GM18909 (cell line): ENCODE results near the gene LBP.
"Not testable (repeated sequence)": the region's sequence is repeated elsewhere in the genome, so short reads cannot be mapped to it uniquely, and the experiment has no call there.

Source experiments
- ATAC-seq: cut with Tn5 transposase; IDR thresholded peaks from one replicate; pipeline ENCODE4 v1.9.1; 2021; ENCODE audit warnings: mild to moderate bottlenecking; ENCODE audit not compliant: unreplicated experiment, poor library complexity

Gene LBP

GRCh38 chr20:38317422-38317821 is 28.9 kb upstream of the LBP start:
- no peak for ATAC-seq

DNA sequence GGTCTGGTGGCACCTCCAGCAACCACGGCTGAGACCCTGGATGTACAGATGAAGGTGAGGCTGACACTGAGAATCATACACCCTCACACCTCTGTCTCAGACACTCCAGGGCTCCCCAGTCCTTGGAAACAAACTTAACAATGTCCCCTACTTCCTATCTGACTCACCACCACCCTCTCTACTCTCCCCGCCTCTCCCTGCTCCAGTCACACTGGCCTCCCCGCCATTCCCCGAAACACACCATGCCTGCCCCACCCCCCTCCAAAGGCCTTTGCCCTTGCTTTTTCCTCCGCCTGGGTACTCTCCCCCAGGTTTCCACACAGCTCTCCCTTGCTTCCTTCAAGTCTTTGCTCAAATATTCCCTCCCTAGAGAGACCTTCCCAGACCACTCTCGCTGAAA is 26.1 kb upstream of the LBP start:
- no peak for ATAC-seq

- no peak for ATAC-seq
Observed at GRCh38 chr20:38321959-38322598, 24.2 kb upstream of the LBP start.

DNA sequence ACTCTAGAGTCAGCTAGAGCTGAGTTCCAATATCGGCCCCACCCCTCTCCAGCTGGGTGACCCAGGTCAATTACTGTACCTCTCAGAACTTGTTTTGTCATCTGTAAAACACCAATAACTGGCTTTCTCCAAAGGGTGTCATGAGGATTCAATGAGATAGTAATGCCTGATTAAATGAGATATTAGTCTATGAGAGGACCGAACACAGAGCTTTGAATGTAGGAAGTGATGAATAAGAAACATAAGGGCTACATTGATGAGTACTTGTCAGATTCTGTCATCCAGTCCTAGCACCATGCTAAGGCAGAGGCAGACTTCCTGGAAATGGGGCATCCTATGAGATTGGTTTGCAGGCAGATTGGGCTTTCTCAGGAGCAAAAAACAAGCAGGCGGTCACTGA is 22.1 kb upstream of the LBP start:
- no peak for ATAC-seq

DNA sequence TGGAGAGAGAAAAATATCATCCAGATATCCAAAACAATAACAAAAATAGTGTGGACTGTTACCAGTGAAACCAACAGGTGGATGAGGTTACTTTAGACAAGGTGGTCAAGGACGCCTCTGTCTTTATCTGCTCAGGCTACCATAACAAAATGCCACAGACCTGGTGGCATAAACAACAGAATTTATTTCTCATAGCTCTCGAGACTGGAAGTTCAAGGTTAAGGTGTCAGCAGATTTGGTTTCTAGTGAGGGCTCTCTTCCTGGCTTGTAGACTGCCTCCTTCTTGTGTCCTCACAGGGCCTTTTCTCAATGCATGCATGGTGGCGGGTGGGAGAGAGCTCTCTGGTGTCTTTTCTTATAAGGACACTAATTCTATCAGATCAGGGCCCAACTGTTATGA is 21.1 kb upstream of the LBP start:
- ATAC-seq = no peak

DNA sequence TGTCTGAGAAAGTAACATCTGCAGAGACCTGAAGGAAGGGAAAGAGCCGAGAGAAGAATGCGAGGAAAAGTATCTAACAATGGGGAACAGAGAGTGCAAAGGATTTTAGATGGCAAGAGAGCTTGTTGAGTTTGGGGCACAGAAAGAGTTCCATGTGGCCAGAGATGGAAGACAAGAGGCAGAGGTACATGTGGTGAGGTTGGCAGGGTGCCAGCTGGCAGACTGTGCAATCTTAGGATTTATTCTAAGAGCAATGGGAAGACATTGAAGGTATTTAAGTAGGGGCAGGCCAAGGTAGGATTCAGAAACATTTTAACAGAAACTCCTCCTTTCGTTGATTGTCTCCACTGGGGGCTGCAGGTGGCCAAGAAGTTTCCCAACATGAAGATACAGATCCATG is 20.4 kb upstream of the LBP start:
- ATAC-seq = no peak

DNA sequence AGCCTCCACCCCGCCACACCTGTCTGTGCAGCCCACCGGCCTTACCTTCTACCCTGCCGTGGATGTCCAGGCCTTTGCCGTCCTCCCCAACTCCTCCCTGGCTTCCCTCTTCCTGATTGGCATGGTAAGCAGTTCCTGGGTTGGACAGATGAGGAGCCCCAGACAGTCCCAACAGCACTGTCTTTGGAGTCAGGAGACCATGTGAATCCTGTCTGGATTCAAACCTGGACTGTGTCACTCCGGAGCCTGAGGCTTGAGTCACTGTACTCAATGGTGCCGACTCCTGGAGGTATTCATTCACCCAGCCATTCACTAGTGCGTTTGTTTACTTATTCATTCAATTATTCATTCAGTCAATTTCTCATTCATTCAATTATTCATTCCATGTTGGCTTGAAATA is 20.0 kb upstream of the LBP start:
- no peak for ATAC-seq

GRCh38 chr20:38330638-38331037 is 15.6 kb upstream of the LBP start:
- ATAC-seq = no peak

- ATAC-seq = no peak
Observed at GRCh38 chr20:38331245-38331644, 15.0 kb upstream of the LBP start.

DNA sequence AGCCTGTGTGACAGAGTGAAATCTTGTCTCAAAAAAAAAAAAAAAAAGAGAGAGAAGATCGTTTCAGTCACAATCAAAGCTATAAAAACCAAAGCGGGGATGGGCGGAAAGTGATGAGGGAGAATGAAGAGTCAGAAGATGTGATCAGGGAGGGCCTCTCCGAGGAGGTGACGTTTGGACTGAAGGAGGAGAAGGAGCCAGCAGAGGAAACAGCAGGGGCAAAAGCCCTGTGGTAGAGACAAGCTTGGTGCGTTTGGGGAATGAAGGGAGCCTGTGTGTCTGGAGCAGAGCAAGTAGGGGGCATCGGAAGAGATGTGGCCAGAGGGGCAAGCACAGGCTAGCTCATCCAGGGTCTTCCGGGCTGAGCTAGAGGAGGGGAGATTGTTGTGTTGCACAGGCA is 14.5 kb upstream of the LBP start:
- ATAC-seq = no peak

GRCh38 chr20:38334016-38334415 is 12.3 kb upstream of the LBP start:
- no peak for ATAC-seq

DNA sequence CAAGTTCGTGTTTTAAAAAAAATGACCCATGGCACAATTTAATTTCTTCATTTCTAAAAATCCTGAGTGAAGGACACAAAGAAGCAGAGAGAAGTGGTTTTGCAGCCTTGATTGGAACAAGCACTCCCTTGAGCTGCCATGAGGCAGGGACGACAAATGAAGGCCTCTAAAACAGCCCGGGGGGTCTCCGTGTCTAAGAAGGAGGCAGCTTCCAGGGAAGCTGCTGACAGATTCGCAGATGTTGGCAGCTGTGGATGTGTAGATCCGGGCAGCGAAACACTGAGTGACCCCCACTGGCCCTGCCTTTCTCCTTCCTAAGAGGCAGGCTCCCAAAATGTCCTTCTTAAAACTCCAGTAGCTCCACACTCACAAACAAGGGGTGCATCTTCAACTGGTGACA is 9.6 kb upstream of the LBP start:
- no peak for ATAC-seq

DNA sequence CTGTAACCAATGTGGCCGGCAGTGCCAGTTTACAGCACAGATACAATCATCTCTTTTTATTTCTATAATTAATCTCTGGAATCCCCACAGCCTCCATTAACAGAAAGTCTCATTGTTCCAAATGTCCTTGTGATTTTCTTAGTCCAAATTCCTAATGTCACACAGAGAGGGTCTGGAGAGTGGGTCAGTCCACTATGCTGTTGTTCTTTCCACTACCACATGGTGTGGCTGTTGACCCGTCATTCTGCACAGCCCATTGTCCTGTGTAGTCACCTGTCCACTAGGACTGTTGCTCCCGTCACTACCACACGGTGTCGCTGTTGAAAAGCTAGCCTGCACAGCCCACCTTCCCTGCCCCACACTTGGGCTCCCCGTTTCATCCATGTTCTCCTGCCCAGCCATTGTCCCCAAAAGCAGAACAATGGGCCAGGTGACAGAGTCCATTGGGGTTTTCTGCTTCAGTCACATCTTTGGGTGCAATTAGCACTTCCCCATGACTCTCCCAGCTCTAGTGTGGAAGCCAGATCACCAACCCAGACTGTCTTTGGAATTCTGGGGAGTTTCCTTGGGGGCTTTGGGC is 8.6 kb upstream of the LBP start:
- ATAC-seq = no peak

DNA sequence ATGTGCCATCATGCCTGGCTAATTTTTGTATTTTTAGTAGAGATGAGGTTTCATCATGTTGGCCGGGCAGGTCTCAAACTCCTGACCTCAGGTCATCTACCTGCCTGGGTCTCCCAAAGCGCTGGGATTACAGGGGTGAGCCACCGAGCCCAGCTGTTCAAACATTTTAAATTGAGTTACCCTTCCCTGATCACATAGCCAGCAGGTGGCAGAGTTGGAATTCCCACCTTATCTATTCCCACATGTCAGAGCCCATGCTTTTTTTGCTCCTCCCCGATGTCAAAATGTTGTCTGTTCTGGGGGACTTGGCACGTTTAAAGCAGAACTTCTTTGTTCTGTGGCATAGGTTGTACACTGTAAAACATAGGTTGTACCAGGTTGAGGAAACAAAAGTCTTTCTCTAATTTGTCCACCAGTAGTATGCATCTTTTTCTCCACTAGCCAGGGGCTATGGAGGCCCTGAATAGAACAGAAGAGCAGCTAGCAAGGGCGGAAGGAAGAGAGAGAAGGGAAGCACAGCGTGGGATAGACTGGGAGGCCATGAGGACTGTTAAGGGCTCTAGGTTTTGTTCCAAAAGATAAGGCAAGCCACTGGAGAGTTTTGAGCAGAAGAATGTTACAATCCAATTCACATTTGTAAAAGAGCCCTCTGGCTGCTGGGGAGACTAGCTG is 7.3 kb upstream of the LBP start:
- no peak for ATAC-seq

GRCh38 chr20:38339521-38339896 is 6.8 kb upstream of the LBP start:
- ATAC-seq = not testable (repeated sequence)

- ATAC-seq = no peak
Observed at GRCh38 chr20:38339997-38340396, 6.3 kb upstream of the LBP start.

DNA sequence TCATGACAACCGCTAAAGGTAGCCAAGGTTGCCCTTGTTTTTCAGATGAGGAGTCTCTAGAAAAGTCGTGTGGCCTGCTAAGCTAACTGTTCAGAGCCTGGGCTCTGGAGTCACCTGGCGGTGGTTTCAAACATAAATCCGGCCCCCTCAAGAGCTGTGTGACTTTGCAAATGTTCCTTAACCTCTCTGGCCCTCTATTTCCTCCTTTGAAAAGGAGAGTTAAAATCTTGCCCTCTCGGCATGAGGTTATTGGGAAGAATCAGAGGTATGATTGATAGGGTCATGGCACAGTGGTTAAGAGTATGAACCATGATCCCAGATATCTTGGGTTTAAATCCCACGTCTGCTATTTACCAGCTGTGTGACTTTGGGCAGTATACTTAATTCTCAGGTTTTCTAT is 5.6 kb upstream of the LBP start:
- no peak for ATAC-seq

DNA sequence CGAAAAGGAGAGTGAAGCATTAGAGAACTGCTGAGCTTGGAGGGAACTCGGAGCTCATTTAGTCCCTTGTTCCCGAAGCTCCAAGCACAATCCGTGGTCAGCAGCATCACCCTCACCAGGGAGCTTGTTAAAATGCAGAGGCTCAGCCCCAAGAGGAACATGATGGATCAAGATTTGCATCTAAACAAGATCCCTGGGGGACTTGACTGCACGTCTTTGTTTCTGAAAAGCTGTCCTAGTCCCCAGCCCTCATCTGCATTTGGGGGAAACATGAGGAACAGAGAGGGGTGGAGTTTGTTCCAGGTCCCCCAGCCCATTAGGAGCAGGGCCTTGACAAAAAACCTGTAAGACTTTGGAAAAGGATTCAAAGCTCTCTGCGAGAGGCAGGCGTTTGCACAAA is 4.1 kb upstream of the LBP start:
- ATAC-seq = no peak

GRCh38 chr20:38342713-38343310 is 3.5 kb upstream of the LBP start:
- ATAC-seq = no peak

DNA sequence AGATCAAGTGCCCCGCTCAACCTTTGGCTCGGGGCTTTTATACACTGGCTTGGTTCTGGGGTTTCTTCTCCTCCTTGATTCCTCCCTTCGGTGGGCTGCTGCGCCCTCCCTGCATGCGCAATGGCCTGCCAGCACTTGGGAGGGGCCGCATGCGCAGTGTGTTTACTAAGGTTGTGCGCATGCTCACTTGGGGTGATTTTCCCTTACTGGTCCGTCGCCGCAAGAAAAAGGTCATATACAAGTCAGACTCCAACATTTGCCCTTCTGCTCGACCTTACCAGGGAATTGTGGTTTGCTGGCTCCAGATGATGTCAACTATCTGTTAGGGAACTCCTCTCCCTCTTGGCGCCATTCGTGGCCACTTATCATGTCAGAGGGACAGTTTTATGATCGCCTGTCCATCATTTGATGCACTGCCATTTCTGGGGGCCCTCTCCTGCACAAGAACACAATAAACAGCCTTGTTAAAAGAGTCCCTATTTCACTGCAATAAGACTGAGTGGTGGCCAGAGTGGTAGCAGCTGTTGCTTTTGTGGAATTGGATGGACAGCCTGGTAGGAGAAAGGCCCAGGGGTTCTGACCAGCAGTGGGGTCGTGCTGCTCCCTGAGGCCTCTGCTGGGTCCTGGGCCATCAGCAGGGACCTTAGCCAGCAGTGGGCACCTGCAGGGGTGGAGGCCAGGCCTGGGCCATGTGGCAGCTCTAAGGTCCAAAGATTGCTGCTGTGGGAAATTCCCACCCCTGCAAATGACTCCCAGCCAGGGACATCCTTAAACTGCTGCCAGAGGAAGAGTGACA is 2.8 kb upstream of the LBP start:
- ATAC-seq = no peak

GRCh38 chr20:38344107-38344701 is 2.1 kb upstream of the LBP start:
- no peak for ATAC-seq
